ES-I3 (cell line): Measurements from ENCODE around the gene HSPG2.

ENCODE experiments used
- H3K36me3 ChIP-seq: 2 replicates; pipeline ENCODE4 v1.6.1; 2013; ENCODE audit warnings: mild to moderate bottlenecking, low read length, control low read depth, moderate library complexity; ENCODE audit not compliant: insufficient read depth
- H3K4me1 ChIP-seq: 2 replicates; pipeline ENCODE4 v1.6.1; 2013; ENCODE audit warnings: mild to moderate bottlenecking, control low read depth, low read length; ENCODE audit not compliant: insufficient read depth
- H3K9ac ChIP-seq: 2 replicates; pipeline ENCODE4 v1.6.1; 2013; ENCODE audit warnings: low read depth, mild to moderate bottlenecking, low read length, moderate library complexity
- H3K9me3 ChIP-seq: 2 replicates; pipeline ENCODE4 v1.6.1; 2013; ENCODE audit warnings: mild to moderate bottlenecking, low read length, moderate library complexity; ENCODE audit not compliant: control insufficient read depth, insufficient read depth

The HSPG2 gene

GRCh38 chr1:21872445-21873079, 64.5 kb downstream of the HSPG2 start:
- no peaks in the 10 kb centered on the region for H3K4me1 ChIP-seq
- H3K36me3 ChIP-seq, result peaks cover 5% of the 10 kb centered on the region
- no peak overlapping the region for H3K9ac ChIP-seq
- H3K9me3 ChIP-seq, result no peaks in the 10 kb centered on the region

DNA sequence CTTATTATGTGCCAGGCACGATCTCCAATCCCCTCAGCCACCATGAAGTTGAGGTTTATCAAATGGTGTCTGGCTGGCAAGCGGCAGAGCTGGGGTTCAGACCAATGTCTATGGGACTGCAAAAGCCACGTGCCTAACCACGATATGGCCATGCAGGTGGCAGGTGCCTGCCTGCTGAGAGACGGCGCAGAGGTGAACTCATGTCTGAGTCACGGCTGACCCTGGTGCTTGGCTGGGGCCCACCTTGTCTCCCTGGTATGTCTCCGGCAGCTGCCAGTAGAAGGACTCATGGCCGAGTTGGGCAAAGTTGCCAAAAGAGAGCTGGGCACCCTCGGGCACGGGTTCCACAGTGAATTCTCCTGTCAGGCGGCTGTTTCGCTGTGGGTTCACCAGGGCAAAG, 65.2 kb downstream of the HSPG2 start:
- H3K36me3 ChIP-seq, result peaks cover 5% of the 10 kb centered on the region

DNA sequence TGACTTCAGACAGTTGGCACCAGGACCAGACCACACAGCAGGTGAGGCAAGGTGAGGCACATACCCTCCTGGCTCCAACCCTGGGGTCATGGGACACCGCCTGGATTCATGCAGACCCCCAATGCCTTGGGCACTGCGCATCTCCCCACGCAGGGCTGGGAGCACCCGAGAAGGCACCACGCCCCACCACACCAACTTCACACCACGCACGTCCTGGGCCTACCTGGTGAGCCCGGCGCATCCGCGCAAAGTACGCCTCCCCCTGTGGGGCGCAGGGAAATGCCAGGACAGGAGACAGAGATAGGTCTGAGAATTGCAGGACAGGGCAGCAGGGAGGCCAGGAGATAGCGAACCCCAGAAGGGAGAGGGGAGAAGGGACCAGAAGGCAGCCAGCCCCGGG, 66.5 kb downstream of the HSPG2 start:
- Histone ChIP-seq H3K36me3 (peaks cover 5% of the 10 kb centered on the region), H3K4me1 (peaks cover 9% of the 10 kb centered on the region; the same call in 1 of the 2 replicates), H3K9ac (no peak overlapping the region)

More for the DNA sequence above, 65.2 kb downstream of the HSPG2 start:
- Histone ChIP-seq H3K9me3 (no peaks in the 10 kb centered on the region), H3K9ac (no peak overlapping the region), H3K4me1 (no peaks in the 10 kb centered on the region)

GRCh38 chr1:21869620-21870121, 67.4 kb downstream of the HSPG2 start:
- H3K9me3 ChIP-seq, result no peaks in the 10 kb centered on the region
- peaks cover 5% of the 10 kb centered on the region for H3K36me3 ChIP-seq
- H3K9ac ChIP-seq, result no peak overlapping the region
- peaks cover 11% of the 10 kb centered on the region; the same call in 1 of the 2 replicates for H3K4me1 ChIP-seq

More for the DNA sequence above, 66.5 kb downstream of the HSPG2 start:
- no peaks in the 10 kb centered on the region for H3K9me3 ChIP-seq

GRCh38 chr1:21868941-21869454, 68.1 kb downstream of the HSPG2 start:
- Histone ChIP-seq H3K4me1 (peaks cover 11% of the 10 kb centered on the region; the same call in 1 of the 2 replicates), H3K36me3 (peaks cover under 1% of the 10 kb centered on the region; the same call in 1 of the 2 replicates), H3K9me3 (no peaks in the 10 kb centered on the region), H3K9ac (no peak overlapping the region)

GRCh38 chr1:21868482-21868881, 68.6 kb downstream of the HSPG2 start:
- no peak overlapping the region for H3K9ac ChIP-seq
- H3K9me3 ChIP-seq, result no peaks in the 10 kb centered on the region
- no peaks in the 10 kb centered on the region for H3K36me3 ChIP-seq
- peaks cover 11% of the 10 kb centered on the region; the same call in 1 of the 2 replicates for H3K4me1 ChIP-seq

DNA sequence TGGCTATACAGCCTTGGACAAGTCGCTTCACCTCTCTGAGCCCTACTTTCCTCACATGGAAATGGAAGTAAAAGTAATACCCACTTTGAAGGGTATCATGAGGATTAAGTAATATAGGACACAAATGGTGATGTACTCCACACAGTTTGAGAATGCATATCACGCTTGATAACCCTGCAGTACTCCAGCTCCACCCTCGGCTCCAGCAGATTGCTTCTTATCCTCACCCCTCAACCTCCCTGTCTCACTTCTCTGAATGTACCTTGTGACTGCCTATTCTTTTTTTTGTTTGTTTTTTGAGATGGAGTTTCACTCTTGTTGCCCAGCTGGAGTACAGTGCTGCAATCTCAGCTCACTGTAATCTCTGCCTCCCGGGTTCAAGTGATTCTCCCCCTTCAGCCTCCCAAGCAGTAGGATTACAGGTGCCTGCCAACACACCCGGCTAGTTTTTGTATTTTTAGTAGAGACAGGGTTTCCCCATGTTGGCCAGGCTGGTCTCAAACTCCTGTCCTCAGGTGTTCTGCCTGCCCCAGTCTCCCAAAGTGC, 69.6 kb downstream of the HSPG2 start:
- no peaks in the 10 kb centered on the region for H3K9me3 ChIP-seq
- H3K36me3 ChIP-seq, result no peaks in the 10 kb centered on the region; the same call in 1 of the 2 replicates
- H3K4me1 ChIP-seq, result peaks cover 11% of the 10 kb centered on the region; the same call in 1 of the 2 replicates
- no peak overlapping the region for H3K9ac ChIP-seq

- Histone ChIP-seq H3K9ac (no peak overlapping the region), H3K9me3 (no peaks in the 10 kb centered on the region), H3K4me1 (peaks cover 11% of the 10 kb centered on the region; the same call in 1 of the 2 replicates), H3K36me3 (peaks cover 1% of the 10 kb centered on the region)
Observed at GRCh38 chr1:21866707-21867043, 70.4 kb downstream of the HSPG2 start.

- no peaks in the 10 kb centered on the region for H3K9me3 ChIP-seq
- H3K36me3 ChIP-seq, result peaks cover 4% of the 10 kb centered on the region
- H3K4me1 ChIP-seq, result peaks cover 11% of the 10 kb centered on the region; the same call in 1 of the 2 replicates
- no peak overlapping the region for H3K9ac ChIP-seq
Observed at GRCh38 chr1:21865943-21866706, 71.0 kb downstream of the HSPG2 start.

GRCh38 chr1:21865609-21865942, 71.5 kb downstream of the HSPG2 start:
- Histone ChIP-seq H3K36me3 (peaks cover 4% of the 10 kb centered on the region), H3K9me3 (no peaks in the 10 kb centered on the region), H3K9ac (no peak overlapping the region)

DNA sequence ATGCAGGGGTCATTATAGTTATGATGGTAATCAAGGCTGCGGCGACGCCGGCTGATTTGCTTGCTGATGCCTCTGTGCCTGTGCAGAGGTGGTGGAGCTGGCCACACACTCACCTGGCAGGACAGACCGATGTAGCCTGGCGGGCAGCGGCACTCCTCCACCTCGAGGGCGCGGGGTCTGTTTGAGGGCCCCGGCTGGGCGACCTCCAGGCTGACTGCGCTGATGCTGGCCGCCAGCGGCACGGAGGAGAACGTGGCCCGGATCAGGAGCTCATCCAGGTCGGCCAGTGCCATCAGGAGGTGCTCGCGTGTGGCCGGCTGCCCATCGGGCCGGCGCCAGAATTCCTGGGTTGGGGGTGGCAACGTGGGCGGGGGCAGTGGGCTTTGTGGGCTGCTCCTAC, 72.4 kb downstream of the HSPG2 start:
- Histone ChIP-seq H3K9me3 (no peaks in the 10 kb centered on the region), H3K9ac (no peak overlapping the region), H3K4me1 (peaks cover 11% of the 10 kb centered on the region; the same call in 1 of the 2 replicates), H3K36me3 (peaks cover 4% of the 10 kb centered on the region)

More at GRCh38 chr1:21865609-21865942, 71.5 kb downstream of the HSPG2 start:
- peaks cover 11% of the 10 kb centered on the region; the same call in 1 of the 2 replicates for H3K4me1 ChIP-seq

GRCh38 chr1:21863981-21864380, 73.1 kb downstream of the HSPG2 start:
- no peaks in the 10 kb centered on the region for H3K9me3 ChIP-seq
- peaks cover 11% of the 10 kb centered on the region; the same call in 1 of the 2 replicates for H3K4me1 ChIP-seq
- H3K9ac ChIP-seq, result no peak overlapping the region
- peaks cover 4% of the 10 kb centered on the region for H3K36me3 ChIP-seq

DNA sequence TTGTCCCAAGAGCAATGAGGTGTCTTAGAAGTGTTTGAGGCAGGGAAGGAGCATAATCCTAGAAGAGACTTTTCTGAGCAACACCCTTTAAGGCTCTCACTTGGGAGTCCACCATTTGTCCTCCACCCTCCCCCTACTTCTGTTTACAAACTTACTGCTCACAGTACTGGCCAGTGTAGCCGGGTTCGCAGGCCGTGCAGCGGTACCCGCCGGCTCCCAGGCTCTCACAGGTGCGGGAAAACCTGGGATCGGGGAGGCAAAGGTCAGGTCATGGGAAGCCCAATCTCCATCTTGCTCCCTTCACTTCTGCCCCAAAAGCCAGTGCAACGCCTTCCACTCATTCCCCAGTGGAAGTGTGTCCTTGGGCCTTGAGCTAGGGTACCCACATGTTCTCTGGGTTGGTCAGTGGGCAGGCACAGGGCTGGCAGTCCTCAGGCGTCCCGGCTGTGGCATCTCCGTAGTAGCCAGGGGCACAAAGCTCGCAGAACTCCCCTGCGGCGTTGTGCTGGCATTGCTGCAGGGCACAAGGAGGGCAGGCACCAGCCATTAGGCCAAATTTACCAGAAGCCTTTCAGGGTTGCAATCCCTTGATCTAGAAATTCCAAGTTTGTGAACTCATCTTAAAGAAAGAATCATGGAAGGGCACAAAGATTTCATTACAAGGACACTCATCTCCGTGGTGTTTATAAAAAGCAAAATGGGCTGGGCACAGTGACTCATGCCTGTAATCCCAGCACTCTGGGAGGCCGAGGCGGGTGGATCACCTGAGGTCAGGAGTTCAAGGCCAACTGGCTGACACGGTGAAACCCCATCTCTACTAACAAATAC, 75.3 kb downstream of the HSPG2 start:
- H3K36me3 ChIP-seq, result peaks cover 4% of the 10 kb centered on the region
- H3K9me3 ChIP-seq, result no peaks in the 10 kb centered on the region
- H3K4me1 ChIP-seq, result peaks cover 11% of the 10 kb centered on the region; the same call in 1 of the 2 replicates
- H3K9ac ChIP-seq, result no peak overlapping the region

DNA sequence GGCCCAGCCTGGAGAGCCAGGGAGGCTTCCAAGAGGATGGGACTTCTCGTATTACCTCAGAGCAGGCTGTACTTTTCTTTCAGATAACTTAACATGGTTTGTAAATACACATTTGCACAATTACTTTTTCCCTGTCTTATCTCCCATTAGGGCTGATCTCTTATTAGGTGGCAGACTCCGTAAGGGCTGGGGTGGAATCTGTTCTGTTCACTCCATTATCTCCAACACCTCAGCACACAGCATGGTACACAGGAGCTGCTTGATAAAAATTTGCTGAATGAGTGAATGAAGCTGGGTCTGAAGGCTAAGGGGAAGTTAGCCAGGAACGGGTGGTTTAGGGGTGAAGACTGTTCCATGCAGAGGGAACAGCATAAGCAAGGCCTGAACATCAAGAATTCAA, 76.1 kb downstream of the HSPG2 start:
- H3K36me3 ChIP-seq, result peaks cover 4% of the 10 kb centered on the region
- H3K9me3 ChIP-seq, result no peaks in the 10 kb centered on the region
- H3K4me1 ChIP-seq, result peaks cover 4% of the 10 kb centered on the region; the same call in 1 of the 2 replicates
- H3K9ac ChIP-seq, result no peak overlapping the region
